NT2/D1 (cell line): ENCODE results near the gene DOK5.

ENCODE experiments used
- DNase-seq: peaks from one replicate; pipeline ENCODE4 v3.0.0-alpha.2; 2011; ENCODE audit warnings: low read depth, low spot score
- H3K27me3 ChIP-seq: 2 replicates; pipeline ENCODE4 v1.6.0; 2011; ENCODE audit warnings: mild to moderate bottlenecking; ENCODE audit not compliant: insufficient read length, insufficient read depth
- H3K36me3 ChIP-seq: 2 replicates; pipeline ENCODE4 v1.6.1; 2011; ENCODE audit warnings: mild to moderate bottlenecking, low read length, mixed read lengths; ENCODE audit not compliant: insufficient read depth, insufficient read length
- H3K4me1 ChIP-seq: 2 replicates; pipeline ENCODE4 v1.5.1; 2011; ENCODE audit not compliant: insufficient read depth, insufficient read length
- H3K4me3 ChIP-seq: 2 replicates; pipeline ENCODE4 v1.5.1; 2011; ENCODE audit warnings: low read depth; ENCODE audit not compliant: insufficient read length
- H3K9ac ChIP-seq: 2 replicates; pipeline ENCODE4 v1.6.0; 2011; ENCODE audit warnings: low read depth; ENCODE audit not compliant: insufficient read length
- H3K9me3 ChIP-seq: 2 replicates; pipeline ENCODE4 v1.5.1; 2011; ENCODE audit warnings: mild to moderate bottlenecking, low read length; ENCODE audit not compliant: insufficient read depth
- SUZ12 ChIP-seq: IDR thresholded peaks from 2 replicates; pipeline ENCODE4 v1.6.1; 2011; ENCODE audit not compliant: insufficient read length, insufficient read depth; ENCODE audit errors: extremely low read depth
- YY1 ChIP-seq: IDR thresholded peaks from 2 replicates; pipeline ENCODE4 v1.6.1; 2011; ENCODE audit not compliant: insufficient read length, insufficient read depth
- ZNF274 ChIP-seq: IDR thresholded peaks from 2 replicates; pipeline ENCODE4 v1.6.1; 2011; ENCODE audit warnings: mild to moderate bottlenecking, low read depth, low read length

DOK5 gene

DNA sequence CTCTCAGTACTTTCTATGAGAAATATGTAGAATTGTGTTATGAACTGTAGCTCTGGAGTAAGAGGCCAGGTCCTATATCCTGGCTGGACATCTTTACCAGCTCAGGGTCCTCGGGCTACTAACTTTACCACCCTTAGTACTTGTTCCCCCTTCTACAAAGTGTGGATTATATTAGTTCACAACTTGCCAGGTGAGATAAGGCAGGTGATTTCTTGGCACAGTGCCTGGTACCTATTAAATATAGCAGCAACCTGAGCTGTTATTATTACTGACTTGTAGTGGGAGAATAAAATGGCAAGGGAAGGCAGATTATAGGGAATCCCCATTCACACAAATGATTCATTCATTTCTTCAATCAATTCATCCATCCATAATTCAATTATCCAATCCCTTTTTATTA, 150.1 kb downstream of the DOK5 start:
- no peaks in the 10 kb centered on the region for H3K36me3 ChIP-seq
- no peaks in the 10 kb centered on the region for H3K27me3 ChIP-seq
- no peak for DNase-seq
- H3K9me3 ChIP-seq = no peaks in the 10 kb centered on the region
- no peaks in the 10 kb centered on the region for H3K4me1 ChIP-seq
- TF ChIP-seq SUZ12 (no peak), YY1 (no peak), ZNF274 (no peak)
- H3K9ac ChIP-seq = no peak overlapping the region
- no peak overlapping the region for H3K4me3 ChIP-seq

DNA sequence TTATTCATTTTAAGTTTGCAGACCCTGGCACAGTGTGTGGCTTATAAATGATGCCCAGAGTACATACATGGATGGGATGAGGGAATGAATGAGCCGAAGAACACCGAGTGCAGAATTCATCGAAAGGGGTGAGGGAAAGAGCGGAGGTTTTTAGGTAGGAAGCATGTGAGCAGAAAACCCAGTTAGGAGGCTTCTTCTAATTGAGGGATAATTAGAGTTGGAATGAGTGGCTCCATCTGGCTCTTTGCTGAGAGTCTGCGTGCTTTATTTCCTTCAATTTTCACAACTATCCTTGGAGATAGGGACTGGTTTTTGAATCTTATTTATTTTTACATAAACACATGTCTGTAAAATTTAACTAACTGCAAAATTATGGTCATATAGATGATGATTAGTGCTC, 150.7 kb downstream of the DOK5 start:
- Histone ChIP-seq H3K9ac (no peak overlapping the region), H3K27me3 (no peaks in the 10 kb centered on the region), H3K9me3 (no peaks in the 10 kb centered on the region), H3K36me3 (no peaks in the 10 kb centered on the region), H3K4me1 (no peaks in the 10 kb centered on the region), H3K4me3 (no peak overlapping the region)
- no peak for DNase-seq
- TF ChIP-seq SUZ12 (no peak), ZNF274 (no peak), YY1 (no peak)

DNA sequence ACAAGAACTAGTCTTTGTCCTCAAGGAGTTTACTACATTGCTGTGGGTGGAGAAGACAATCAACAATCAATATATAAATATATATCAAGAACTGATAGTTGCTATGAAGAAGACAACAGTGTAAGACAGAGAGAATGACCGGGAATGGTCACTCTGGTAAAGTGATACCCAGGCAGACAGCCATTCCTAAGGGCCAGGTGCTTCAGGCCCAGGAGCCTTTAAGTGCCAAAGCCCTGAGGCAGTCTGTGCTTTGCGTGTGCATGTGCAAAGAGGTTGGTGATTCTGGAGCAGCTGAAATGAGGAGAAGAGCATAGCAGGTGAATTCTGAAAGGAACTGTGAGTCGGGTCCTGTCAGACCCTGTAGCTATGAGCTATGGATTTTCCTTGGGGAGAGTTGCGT, 154.2 kb downstream of the DOK5 start:
- Histone ChIP-seq H3K27me3 (no peaks in the 10 kb centered on the region), H3K9ac (no peak overlapping the region), H3K4me1 (no peaks in the 10 kb centered on the region), H3K4me3 (no peak overlapping the region), H3K9me3 (no peaks in the 10 kb centered on the region), H3K36me3 (no peaks in the 10 kb centered on the region)
- TF ChIP-seq YY1 = no peak
- no peak for TF ChIP-seq SUZ12
- TF ChIP-seq ZNF274 = no peak
- no peak for DNase-seq

DNA sequence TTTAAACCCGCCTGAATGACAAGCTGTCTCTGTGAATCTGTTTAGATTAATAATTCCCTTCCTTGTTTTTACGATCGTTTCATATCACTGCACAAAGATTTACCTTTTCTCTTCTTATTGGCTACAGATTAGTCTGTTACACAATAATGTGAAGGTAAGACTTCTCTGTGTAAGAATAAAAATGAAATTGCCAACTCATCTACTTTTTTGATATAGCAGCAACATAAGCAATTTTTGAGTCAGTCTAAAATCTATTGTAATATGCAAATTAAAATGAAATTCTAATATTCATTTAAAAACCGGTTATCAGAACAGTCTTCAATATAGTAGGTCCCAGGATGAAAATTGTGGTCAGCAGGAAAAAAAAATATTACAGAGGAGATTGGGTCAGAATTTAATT, 155.2 kb downstream of the DOK5 start:
- Histone ChIP-seq H3K27me3 (no peaks in the 10 kb centered on the region), H3K4me1 (no peaks in the 10 kb centered on the region), H3K9me3 (no peaks in the 10 kb centered on the region), H3K36me3 (no peaks in the 10 kb centered on the region), H3K4me3 (no peak overlapping the region), H3K9ac (no peak overlapping the region)
- DNase-seq = no peak
- TF ChIP-seq YY1 = no peak
- no peak for TF ChIP-seq SUZ12
- no peak for TF ChIP-seq ZNF274

DNA sequence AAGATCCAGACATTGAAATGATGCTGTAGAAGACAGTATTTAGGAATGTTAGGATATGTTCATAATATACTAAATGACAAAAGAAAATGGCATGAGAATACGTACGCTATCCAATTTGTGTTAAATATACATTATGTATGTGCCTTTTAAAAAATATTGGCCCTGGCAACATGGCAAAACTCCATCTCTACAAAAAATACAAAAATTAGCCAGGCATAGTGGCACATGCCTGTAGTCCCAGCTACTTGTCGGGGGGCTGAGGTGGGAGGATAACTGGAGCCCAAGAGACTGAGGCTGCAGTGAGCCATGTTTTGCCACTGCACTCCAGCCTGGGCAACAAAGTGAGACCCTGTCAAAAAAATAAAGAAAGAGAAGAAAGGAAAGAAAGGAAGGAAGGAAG, 155.7 kb downstream of the DOK5 start:
- TF ChIP-seq ZNF274 (no peak), SUZ12 (no peak), YY1 (no peak)
- Histone ChIP-seq H3K4me3 (no peak overlapping the region), H3K9ac (no peak overlapping the region), H3K27me3 (no peaks in the 10 kb centered on the region), H3K4me1 (no peaks in the 10 kb centered on the region), H3K36me3 (no peaks in the 10 kb centered on the region), H3K9me3 (no peaks in the 10 kb centered on the region)
- DNase-seq = no peak

DNA sequence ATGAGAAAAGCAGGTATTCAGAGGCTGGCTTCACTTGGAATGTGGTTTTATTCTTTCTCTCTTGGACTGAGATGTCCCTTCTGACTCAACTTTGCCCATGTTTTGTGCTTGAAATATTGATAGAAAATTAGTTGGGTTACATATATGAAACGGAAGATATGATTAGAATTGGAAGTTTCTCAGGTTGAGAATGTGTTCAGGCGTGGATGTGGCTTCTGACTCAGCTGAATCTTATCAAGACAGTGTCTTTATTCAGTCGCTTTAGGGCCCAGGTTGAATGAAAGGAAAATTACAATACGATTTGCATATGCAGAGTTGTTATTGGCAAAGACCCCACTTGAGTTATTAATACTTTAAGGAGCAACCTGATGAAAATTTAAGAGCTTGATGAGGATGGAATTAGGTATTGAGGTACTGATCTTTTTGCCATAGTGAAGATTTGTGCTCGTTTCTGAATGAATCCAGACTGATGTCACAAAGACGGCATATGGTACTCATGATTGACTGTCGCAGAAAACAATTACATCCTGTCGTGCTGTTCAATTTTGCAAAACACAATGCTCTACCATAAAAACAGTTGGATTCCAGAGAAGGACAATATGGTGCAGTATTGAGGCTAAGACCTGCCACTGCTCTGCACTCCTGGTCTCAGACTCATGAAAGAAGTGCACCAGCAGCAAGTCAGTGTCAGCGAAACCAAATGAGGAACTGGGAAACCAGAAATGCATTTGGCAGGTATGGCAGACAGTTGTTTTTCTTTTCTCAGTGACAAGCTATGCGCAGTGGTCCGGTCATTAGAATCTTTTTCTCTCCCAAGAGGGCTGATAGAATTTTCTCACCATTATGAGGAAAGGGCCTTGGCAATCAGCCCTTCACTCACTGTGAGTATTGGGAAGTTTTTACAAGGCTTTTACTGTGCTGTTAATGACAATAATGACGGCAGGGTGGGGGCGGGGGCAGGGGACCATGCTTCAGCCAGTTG, 158.3 kb downstream of the DOK5 start:
- no peak overlapping the region for H3K4me3 ChIP-seq
- TF ChIP-seq YY1 (no peak), SUZ12 (no peak), ZNF274 (no peak)
- H3K27me3 ChIP-seq = no peaks in the 10 kb centered on the region
- no peaks in the 10 kb centered on the region for H3K4me1 ChIP-seq
- H3K9me3 ChIP-seq = no peaks in the 10 kb centered on the region; the same call in 1 of the 2 replicates
- DNase-seq = no peak
- no peak overlapping the region for H3K9ac ChIP-seq
- no peaks in the 10 kb centered on the region for H3K36me3 ChIP-seq

DNA sequence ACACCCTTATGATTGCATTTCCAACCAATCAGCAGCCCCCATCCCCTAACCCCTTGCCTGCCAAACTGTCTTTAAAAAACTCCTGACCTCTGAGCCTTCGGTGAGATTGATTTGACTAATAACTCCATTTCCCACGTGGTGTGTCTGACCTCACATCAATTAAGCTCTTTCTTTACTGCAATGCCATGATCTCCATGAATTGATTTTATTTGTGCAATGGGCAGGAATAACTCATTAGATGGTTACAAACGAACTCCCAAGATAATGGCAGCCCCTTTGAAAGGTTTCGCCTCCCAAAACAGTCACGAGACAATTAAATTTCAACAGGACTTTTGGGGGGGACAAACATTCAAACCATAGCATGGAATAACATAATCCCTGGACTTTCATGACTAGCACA, 161.2 kb downstream of the DOK5 start:
- Histone ChIP-seq H3K36me3 (no peaks in the 10 kb centered on the region), H3K9me3 (no peaks in the 10 kb centered on the region; the same call in 1 of the 2 replicates), H3K9ac (no peak overlapping the region), H3K27me3 (no peaks in the 10 kb centered on the region), H3K4me1 (no peaks in the 10 kb centered on the region), H3K4me3 (no peak overlapping the region)
- no peak for DNase-seq
- TF ChIP-seq SUZ12 (no peak), ZNF274 (no peak), YY1 (no peak)
